DMS114 treated with DMSO at 0.1 percent for 48 hours (cell line): ENCODE results near the gene C16orf90.
"Not testable (repeated sequence)": the region's sequence is repeated elsewhere in the genome, so short reads cannot be mapped to it uniquely, and the experiment has no call there.

ENCODE experiments used
- DNase-seq: peaks from one replicate; lab custom pipeline; 2025; ENCODE audit not compliant: unreplicated experiment; lab: John Stamatoyannopoulos, UW

Gene C16orf90

DNA sequence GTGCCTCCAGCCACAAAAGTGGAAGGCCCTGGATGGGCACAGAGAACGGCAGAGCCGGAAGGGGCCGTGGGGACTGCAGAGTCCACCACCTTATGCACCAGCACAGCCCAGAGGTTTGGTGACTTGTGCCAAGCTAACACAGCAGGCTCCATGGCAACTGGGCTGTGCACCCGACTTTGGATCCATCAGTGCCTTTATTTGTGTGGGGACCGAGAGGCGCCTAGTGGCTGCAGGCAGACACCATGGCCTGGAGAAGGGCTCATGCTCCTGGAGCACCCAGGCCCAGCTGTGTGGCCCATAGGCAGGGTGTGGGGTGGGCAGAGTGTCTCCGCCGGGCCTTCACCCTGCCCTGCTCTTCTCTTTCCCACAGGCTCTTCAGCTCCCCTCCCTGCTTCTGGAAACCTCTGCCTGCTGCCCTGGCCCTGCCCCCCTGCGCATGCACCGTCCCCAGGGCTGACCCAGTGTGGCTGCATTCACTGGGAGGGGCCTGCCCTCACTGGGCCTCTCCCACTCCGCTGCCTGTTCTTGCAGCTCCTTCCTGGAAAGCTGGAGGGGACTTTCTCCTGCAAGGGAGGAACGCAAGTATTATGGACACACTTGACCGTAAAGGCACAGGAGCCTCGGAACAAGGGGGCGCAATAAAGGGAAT is 10.1 kb downstream of the C16orf90 start:
- DNase-seq: no peak

- no peak for DNase-seq
These were observed 10.8 kb downstream of the C16orf90 start for GRCh38 chr16:3484318-3485096.

- DNase-seq: no peak
These were observed 12.5 kb downstream of the C16orf90 start for GRCh38 chr16:3482659-3483241.

- DNase-seq: no peak
These were observed 13.3 kb downstream of the C16orf90 start for GRCh38 chr16:3481696-3482658.

- no peak for DNase-seq
These were observed 14.2 kb downstream of the C16orf90 start for GRCh38 chr16:3480901-3481695.

- DNase-seq: no peak
These were observed 15.6 kb downstream of the C16orf90 start for GRCh38 chr16:3479654-3480216.

- DNase-seq: no peak
These were observed 16.9 kb downstream of the C16orf90 start for GRCh38 chr16:3478242-3478925.

DNA sequence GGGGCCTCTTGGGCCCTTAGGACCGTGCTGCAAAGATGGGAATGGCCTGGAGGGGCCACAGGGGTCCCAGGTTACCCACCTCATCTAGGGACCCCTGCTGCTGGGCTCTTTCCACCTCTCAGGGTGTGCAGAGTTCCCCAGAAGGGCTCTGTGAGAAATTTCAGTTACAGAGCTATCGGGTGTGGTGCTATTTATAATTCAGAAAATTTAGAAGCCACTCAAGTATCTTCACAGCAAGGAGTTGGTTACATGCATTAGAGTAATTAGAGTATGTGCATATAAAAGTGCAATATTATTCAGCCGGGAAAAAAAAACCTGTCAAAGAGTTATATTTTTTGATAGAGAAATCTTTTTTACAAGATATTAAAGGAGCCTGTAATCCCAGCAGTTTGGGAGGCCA is 18.9 kb downstream of the C16orf90 start:
- no peak for DNase-seq

DNA sequence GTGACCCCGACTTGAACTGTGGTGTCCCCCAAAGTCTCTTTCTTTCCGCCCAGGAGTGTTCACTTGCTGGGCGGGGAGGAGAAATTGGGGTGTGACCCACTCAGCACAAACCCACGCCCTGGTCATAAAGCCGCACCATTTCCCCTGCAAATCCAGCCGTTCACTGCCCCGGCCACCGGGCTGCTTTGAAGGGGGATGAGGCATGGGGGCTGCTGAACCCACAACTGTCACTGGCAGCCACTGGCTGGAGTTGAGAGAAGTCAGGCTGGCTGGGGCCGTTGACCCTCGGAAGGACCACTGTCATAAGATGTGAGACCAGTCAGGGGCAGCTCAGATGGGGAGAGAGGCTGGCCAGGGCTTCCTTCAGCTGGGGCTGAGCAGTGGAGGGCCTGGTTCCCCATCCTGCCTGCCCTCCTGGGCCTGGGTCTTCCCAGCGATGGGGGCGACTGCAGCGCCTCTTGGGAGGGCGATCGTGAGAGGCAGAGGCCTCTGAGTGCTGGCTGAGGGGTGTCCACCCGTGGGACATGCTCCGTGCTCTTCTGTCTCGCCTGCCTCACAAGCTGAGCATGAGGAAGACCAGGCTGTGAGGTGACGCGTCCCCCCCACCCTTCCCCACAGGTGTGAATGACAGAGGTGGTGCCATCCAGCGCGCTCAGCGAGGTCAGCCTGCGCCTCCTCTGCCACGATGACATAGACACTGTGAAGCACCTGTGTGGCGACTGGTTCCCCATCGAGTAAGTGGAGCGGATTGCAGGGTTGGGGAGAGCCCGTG is 19.5 kb downstream of the C16orf90 start:
- no peak for DNase-seq

DNA sequence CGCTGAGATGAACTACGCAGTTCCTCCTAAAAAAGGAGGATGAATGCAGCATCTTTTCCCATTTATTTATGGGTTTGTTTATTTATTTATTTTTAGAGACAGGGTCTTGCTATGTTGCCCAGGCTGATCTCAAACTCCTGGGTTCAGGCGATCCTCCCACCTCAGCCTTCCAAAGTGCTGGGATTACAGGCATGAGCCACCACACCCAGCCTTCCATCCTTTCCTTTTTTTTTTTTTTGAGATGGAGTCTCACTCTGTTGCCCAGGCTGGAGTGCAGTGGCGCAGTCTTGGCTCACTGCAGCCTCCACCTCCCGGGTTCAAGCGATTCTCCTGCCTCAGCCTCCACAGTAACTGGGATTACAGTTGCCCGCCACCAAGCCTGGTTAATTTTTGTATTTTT is 20.4 kb downstream of the C16orf90 start:
- DNase-seq: not testable (repeated sequence)

DNA sequence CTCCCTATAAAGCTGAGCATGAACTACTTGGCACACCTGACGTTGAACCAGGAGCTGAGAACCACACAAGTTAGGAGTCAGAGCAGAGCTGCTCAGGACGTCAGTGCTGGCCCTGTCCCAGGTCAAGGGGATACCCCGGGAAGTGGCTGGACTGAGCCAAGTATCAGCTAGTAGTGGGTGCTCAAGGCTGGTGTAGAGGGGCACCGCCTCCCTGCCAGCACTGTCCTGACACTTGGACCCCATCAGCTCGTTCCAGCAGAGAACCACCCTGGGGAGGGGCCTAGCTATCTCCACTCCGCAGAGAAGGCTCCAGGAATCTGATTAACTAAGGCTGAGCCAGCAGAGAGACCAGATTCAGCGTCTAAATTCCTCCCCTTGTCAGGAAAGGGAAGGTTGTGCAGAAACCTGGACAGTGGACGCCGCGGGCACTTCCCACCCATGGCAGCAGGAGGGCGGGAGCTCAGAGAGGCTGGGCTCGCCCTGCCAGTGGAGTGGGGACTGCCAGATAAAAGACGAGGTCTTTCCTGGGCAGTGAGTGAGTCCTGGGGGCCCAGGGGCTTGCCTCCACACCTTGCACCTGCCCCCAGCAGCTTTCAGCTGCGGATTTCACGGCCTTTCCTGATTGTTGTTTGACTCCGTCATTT is 21.0 kb downstream of the C16orf90 start:
- DNase-seq: no peak

DNA sequence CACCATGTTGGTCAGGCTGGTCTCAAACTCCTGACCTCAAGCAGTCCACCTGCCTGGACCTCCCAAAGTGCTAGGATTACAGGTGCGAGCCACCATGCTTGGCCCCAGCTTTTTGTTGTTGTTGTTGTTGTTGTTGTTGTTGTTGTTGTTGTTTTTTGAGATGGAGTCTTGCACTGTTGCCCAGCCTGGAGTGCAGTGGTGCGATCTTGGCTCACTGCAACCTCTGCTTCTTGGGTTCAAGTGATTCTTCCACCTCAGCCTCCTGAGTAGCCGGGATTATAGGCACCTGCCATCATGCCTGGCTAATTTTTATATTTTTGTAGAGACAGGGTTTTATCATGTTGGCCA is 21.7 kb downstream of the C16orf90 start:
- not testable (repeated sequence) for DNase-seq

DNA sequence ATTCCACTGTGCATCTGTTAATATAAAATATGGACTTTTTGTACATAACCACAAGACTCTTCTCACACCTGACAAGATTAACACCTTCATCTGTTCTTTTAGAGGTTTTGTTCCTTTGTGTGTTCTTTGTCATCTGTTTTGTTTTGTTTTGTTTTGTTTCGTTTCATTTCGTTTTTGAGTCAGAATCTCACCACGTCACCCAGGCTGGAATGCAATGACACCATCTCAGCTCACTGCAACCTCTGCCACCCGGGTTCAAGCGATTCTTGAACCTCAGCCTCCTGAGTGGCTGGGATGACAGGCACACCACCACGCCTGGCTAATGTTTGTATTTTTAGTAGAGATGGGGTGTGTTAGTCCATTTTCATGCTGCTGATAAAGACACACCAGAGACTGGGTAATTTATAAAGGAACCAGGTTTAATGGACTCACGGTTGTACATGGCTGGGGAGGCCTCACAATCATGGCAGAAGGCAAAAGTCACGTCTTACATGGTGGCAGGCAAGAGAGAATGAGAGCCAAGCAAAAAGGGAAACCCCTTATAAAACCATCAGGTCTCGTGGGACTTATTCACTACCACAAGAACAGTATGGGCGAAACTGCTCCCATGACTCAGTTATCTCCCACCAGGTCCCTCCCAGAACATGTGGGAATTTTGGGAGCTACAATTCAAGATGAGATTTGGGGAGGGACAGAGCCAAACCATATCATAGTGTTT is 22.3 kb downstream of the C16orf90 start:
- DNase-seq: no peak

DNA sequence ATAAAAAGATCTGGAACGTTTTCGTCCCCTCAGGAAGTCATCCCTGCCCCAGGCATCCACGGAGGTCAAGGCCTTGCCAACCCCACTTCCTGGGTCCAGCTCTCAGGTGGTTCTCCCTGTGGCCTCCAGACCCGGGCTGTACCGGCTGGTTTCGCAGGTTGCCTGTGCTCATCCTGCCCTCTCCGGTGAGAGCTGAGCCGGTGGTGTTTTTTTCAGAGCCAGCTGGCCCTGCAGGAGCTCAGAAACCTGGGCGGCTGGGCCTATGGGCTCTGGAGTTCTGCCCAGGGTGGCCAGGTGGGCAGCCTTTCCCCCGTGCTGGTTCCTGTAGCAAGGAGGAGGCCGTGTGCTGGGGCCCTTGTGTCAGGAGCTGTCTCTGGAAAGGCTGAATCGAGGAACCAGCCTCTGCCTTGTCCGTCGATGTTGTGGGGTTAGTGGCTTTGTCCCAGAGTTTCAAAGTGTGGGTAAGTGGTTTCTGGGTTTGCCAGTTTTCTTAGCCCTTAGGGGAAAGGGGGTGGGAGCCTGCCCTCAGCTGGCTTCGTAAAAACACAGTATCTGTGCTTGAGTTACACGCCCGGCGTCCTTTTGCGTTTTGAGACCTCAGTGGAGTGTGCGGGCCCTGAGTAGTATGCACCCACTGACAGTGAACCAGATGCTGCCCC is 23.6 kb downstream of the C16orf90 start:
- DNase-seq: no peak

GRCh38 chr16:3470723-3471122 is 24.6 kb downstream of the C16orf90 start:
- DNase-seq: no peak

DNA sequence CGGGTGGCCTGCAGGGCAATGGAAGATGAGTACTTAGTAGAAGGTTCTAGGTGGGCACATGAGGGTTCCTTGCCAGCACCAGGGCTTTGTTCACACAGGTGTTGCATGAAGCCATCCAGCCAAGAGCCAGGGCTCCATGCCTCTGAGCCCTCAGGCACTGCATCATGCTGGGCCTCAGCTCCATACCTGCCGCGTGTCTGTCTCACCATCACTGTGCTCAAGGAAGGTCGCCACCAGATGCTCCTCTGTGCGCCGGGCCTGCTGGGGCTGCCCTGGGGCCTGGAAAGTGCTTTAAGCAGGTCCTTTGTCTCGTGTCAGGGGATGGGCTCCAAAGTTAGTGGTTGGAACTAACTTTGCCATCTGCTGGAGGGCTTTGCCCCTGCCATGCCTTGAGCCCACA is 25.6 kb downstream of the C16orf90 start:
- DNase-seq: no peak

GRCh38 chr16:3468501-3468900 is 26.8 kb downstream of the C16orf90 start:
- DNase-seq: no peak
